ENCODE results near the gene SFN.
"Not testable (repeated sequence)": the region's sequence is repeated elsewhere in the genome, so short reads cannot be mapped to it uniquely, and the experiment has no call there.

SFN gene

DNA sequence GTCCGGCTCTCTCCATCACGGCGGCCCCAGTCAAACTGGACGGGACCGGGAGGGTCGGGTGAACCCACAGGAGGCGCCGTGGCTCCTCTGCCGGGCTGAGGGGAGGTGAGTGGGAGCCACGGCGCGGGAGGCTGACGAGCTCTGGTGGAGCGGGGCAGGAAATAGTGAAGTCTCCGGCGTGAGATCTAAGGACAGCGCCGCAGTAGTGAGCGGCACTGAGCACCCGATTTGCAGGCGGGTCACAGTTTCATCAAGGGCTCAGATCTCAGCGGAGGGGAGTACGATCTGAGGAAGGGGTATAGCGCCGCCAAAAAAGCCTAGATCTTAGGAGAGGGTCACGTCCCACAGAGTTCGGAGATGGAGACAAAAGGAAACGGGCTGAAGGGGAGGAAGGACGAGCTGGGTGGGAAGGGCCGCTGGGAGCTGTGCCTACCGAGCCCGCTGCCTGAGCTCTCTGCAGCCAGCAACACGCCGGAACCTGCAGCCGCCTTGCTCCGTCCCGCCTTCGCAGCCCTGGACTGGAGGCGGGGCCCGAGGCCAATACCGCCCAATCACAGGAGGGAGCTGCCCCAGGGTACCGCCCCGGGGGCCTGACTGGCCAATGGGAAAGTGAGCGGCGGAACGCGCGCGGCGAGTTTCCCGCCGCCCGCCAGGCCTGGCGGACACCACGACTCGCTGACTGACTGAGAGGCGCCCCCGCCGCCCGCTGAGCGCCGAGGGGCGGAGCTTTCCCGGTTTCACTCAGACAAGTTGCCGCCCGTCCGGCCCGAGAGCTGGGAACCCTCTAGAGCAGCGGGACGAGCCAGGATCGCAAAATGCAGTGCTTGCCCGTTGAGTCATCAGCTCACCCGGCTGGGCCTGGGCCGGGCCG, 1.9 kb downstream of the SFN start:
- peak; percentile 90 for DNase-seq (ENCODE audit: low read depth)

DNA sequence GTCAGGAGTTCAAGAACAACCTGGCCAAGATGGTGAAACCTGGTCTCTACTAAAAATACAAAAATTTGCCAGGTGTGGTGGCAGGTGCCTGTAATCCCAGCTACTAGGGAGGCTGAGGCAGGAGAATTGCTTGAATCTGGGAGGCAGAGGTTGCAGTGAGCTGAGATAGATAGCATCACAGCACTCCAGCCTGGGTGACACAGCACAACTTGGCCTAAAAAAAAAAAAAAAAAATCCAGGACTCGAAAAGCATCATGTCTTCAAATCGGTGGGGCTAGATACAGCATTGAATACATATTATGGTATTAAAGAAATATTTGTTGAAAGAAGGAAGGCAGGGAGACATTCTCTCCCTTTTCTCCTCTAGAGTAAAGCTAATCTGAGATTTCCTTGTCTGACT, 10.1 kb downstream of the SFN start:
- not testable (repeated sequence) for DNase-seq (ENCODE audit: low read depth)

GRCh38 chr1:26874896-26875295, 11.9 kb downstream of the SFN start:
- no peak for DNase-seq (ENCODE audit: low read depth)

GRCh38 chr1:26877326-26877725, 14.4 kb downstream of the SFN start:
- DNase-seq (ENCODE audit: low read depth): no peak

- DNase-seq (ENCODE audit: low read depth): no peak
Measured at GRCh38 chr1:26879793-26880192, 16.8 kb downstream of the SFN start.

- not testable (repeated sequence) for DNase-seq (ENCODE audit: low read depth)
Measured at GRCh38 chr1:26881611-26882010, 18.7 kb downstream of the SFN start.

DNA sequence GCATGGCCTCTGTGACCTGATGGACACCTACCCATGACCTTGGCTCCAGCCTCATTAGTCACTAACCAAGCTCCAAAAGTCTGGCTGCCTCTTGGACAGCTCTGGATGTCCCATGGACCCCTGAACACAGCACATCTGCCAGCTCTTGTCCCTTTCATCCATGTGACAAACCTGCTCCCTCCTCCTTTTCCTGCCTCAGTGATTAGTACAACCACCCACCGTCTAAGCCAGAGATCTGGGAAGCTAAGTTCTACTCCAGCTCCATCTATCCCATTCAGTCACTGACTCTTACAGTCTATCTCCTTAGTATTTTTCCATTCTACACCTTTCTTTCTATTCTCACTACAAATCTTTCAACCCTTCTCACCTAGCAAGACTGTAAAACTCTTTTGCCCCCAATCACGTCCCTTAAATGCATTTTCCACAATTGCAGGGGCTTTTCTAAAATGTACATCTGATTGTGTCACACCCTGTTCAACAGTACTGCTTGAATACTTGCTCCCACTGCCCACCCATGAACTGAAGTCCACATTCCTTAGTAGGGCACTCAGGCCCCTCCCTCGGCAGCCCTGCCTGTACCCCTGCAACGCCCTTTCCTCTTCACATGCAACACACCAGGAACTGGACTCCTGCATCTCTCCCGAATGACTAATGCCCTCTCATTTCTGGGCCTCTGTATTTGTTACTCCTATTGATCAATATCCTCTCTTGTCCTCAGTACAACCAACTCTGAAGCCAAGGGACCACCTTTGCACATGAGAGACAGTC, 19.9 kb downstream of the SFN start:
- no peak for DNase-seq (ENCODE audit: low read depth)

- DNase-seq (ENCODE audit: low read depth): no peak
Measured at GRCh38 chr1:26887125-26887524, 24.2 kb downstream of the SFN start.

DNA sequence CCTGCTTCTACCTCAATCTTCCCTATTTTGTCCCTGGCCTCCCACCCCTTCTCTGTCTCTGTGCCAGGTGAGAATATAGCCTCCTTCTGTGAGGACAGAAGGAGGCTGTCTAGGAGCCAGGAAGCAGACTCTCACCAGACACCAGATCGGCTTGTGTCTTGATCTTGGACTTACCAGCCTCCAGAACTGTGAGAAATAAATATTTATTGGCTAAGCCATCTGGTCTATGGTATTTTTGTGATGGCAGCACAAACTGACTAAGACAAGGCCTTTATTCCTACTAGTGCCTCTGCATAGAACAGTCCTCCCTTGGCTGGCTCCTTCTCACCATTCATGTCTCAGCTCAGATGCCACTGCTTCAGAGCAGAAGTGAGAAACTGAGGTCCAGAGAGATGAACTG, 25.3 kb downstream of the SFN start:
- no peak for DNase-seq (ENCODE audit: low read depth)

GRCh38 chr1:26889551-26890466, 26.9 kb downstream of the SFN start, which contains the start of gene GPN2:
TSS of gene GPN2 (minus strand) at chr1:26890283. CDS start at chr1:26890096, 187 bp downstream.
- peak; percentile 65 for DNase-seq (ENCODE audit: low read depth)

GRCh38 chr1:26890467-26890796, 27.5 kb downstream of the SFN start:
- no peak for DNase-seq (ENCODE audit: low read depth)

- no peak for DNase-seq (ENCODE audit: low read depth)
Measured at GRCh38 chr1:26894263-26894662, 31.3 kb downstream of the SFN start.

DNA sequence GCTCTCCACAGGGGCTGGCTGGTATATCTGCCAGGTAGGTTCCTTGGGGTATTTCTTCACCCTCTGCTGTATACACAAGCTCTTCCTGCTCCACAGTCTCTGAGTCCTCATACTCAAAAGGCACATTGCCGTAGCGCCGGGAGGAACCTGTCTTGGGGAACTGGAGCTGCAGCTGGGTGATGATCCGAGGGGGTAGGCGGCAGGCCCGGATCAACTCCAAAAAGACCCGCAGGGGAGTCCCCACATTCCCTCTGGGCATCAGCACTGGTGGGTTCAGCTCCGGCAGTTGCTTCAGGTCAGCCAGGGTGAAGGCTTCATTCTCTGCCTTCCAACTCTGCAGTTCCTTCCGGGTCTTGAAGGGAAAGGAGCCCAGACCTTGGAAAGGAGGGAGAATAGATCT, 34.4 kb downstream of the SFN start:
- no peak for DNase-seq (ENCODE audit: low read depth)

- peak; percentile 69 for DNase-seq (ENCODE audit: low read depth)
Measured at GRCh38 chr1:26900001-26900814, 37.3 kb downstream of the SFN start, which contains the start of gene GPATCH3. TSS of gene GPATCH3 (minus strand) at chr1:26900467. CDS start at chr1:26900442, 25 bp downstream.

- no peak for DNase-seq (ENCODE audit: low read depth)
Measured at GRCh38 chr1:26900815-26901511, 38.0 kb downstream of the SFN start.

GRCh38 chr1:26907071-26907917, 44.3 kb downstream of the SFN start:
- no peak for DNase-seq (ENCODE audit: low read depth)

DNA sequence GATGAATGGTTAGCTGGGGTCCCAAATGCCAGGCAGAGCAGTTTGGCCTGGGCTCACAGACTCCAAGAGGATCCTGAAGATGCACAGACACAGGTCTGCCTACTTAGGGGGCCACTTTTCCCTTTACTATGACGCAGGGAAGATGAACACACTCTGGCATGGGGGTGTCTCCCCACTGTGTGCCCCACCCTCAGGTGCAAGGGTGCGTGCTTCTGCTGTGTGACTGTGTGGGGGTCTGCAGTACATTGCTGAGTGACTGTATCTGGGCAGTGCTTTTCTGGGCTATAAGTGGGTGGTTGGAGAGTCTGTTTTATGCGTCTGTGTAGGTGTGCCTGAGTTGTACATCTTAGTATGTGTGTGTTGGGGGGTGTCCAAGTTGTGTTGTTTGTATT, 47.0 kb downstream of the SFN start:
- no peak for DNase-seq (ENCODE audit: low read depth)

DNA sequence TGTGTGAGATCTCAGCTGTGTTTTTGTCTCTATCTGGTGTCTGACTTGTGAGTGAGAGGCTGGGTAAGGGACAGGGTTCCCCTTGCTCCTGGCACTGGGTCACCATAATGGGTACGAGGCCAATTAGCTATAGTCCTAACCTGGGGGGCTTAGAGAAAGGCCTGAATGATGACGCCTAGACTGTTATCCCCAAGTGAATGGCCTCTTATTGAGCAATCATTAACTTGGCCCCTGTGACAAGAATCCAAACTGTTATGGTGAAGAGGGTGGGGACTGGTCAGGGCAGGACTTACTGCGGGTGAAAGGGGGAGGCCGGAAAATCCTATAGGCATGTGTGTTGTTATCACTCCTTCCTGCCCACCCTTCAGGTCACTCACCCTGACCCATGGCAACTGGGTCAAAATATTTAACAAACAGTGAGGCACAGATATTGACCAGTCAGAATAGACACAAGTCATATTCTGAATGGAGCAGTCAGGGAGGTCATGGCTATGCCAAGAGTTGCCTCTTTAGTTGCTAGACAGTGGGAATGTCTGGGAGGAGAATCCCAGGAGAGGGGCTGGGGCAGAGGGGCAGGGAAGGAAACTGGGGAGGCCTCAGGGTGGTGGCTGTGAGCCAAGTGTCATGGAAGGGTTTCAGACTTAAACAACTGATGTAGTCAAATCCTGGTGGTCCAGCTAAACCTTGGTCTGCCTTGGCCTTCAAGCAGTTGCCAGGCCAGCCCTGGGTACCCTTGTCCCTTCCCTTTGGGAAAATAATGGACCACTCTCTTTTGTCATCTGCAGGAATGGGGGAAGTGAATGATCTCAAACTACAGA, 47.6 kb downstream of the SFN start:
- DNase-seq (ENCODE audit: low read depth): no peak
